AG09309 (cell line): ENCODE measurements around the gene P3H2.

Experiments
- DNase-seq: peaks from one replicate; pipeline ENCODE4 v3.0.0-alpha.2; 2010; ENCODE audit warnings: low read depth
- H3K4me3 ChIP-seq: 2 replicates; pipeline ENCODE4 v1.5.1; 2011; ENCODE audit warnings: mild to moderate bottlenecking, low read depth, low read length, moderate library complexity; ENCODE audit not compliant: control insufficient read depth
- CTCF ChIP-seq: IDR thresholded peaks from 2 replicates; pipeline ENCODE4 v1.5.1; 2011; ENCODE audit warnings: mild to moderate bottlenecking, low read depth, low read length, inconsistent platforms; ENCODE audit not compliant: insufficient read depth, control insufficient read depth; ENCODE audit errors: missing control alignments

Gene P3H2

GRCh38 chr3:190044974-190045373 is 75.7 kb downstream of the P3H2 start:
- H3K4me3 ChIP-seq = no peak overlapping the region

GRCh38 chr3:190044142-190044541 is 76.6 kb downstream of the P3H2 start:
- DNase-seq = no peak
- TF ChIP-seq CTCF = no peak
- H3K4me3 ChIP-seq = no peak overlapping the region

More at GRCh38 chr3:190044974-190045373, 75.7 kb downstream of the P3H2 start:
- no peak for DNase-seq
- no peak for TF ChIP-seq CTCF

- no peak overlapping the region for H3K4me3 ChIP-seq
- no peak for DNase-seq
- TF ChIP-seq CTCF = no peak
These were observed 77.0 kb downstream of the P3H2 start for GRCh38 chr3:190043741-190044140.

GRCh38 chr3:190042558-190042957 is 78.1 kb downstream of the P3H2 start:
- no peak for TF ChIP-seq CTCF
- H3K4me3 ChIP-seq = no peak overlapping the region
- no peak for DNase-seq

- DNase-seq = no peak
- no peak for TF ChIP-seq CTCF
- no peak overlapping the region for H3K4me3 ChIP-seq
These were observed 79.2 kb downstream of the P3H2 start for GRCh38 chr3:190041333-190042041.

- DNase-seq = no peak
- TF ChIP-seq CTCF = no peak
- no peak overlapping the region for H3K4me3 ChIP-seq
These were observed 80.6 kb downstream of the P3H2 start for GRCh38 chr3:190040145-190040544.
